UCSD-AML1 (cell line): ENCODE results near the gene CASQ1.

Experiments
- DNase-seq: peaks from one replicate; lab custom pipeline; 2025; ENCODE audit not compliant: unreplicated experiment; lab: John Stamatoyannopoulos, UW

Gene CASQ1

GRCh38 chr1:160204526-160205241 is 14.3 kb downstream of the CASQ1 start:
- DNase-seq, result peak; percentile 32

DNA sequence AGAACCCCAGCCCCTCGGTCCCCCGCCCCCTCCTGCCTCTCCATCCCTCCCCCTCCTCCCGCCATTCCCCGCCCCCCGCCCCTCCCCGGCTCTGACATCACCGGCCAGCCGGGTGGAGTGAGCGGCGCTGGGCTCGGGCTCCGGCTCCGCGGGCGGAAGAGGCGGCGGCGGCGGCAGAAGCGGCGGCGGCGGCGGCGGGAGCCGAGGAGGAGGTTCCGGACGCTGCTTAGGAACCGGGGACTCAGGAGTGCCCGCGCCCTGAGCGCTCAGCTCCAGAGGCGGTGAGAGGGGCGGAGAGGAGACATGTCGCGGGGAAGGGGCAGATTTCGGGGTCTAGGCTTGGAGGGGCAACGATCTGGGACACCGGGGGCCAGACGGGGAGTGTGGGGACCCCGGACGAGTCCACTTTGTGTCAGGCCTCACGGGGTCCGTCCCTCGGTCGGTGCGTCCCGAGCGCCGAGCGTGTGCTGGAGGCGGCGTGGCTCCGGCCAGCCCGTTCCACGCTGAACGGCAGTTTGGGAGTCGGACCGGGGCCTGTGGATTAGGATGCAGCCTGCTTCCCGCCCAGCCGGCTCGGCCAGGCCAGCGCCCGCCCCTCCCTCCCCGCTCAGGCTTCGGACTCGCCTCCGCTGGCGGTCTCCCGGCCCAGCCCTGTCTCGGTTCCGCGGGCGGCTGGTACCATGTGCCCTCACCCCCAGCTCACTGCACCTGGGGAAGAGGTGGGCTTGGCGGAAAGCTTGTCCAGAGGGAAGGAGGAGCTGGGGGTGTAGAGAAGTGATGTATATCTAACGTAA is 15.1 kb downstream of the CASQ1 start, which contains the start of gene PEA15:
TSS of gene PEA15 (plus strand) at position 143 of the 794 bp plus-strand sequence. CDS start 6,161 bp downstream, outside the sequence.
- peak; percentile 75 for DNase-seq

GRCh38 chr1:160206036-160206389 is 15.6 kb downstream of the CASQ1 start:
- no peak for DNase-seq

DNA sequence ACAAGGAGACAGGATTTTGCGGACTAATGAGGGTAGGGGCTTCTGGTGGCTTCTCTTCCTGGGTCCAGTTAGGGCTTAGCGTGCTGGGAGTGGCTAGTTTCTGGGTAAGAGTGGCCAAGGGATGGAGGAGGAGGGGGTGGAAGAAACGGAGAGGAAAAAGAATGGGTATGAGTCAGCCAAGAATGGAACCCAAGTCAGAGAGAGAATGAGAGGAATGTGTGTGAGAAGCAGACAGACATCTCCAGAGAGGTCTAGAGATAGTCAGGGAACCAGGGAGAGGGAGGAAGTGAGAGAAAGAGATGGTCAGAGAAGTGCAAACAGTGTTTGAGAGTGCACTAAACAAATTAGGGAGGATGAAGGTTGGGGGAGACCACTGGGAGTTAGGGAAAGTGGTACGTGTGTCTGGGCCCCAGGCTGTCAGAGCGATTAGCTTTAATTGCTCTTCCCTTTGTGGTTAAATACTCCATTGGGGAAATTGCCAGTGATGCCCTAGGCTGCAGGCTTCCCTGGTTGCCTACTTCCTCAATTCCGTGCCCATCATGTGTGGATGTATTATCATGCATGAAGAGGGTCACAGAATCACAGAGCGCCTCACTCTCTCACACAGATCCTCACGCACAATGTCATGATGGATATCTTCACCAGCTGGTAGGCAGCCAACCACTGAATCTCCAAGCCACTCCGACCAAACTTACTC is 16.2 kb downstream of the CASQ1 start:
- DNase-seq, result peak; percentile 22

DNA sequence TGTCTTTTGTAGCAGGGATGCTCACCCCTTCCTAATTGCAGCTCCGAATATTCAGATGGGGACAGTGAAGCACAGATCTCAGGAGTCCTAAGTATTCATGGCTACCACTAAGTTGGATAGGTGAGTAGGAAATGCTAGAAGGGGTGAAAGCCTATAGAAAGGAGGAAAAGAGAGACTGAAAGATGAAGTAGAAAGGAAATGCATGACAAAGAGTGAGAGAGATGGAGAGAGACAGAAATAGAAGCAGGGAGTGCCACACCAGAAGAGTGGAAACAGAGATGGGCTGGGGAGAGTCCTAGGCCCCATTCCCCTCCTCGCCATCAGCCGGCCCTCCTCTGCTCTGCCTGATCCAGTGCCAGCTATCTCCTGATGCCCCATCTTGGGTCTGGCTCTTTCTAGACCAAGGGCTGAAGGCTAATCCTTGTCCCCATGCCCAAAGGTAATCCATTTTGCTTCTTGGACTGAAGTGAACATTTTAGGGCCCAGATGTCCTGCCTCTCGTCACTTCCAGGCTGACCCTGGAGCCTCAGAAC is 16.8 kb downstream of the CASQ1 start:
- no peak for DNase-seq

DNA sequence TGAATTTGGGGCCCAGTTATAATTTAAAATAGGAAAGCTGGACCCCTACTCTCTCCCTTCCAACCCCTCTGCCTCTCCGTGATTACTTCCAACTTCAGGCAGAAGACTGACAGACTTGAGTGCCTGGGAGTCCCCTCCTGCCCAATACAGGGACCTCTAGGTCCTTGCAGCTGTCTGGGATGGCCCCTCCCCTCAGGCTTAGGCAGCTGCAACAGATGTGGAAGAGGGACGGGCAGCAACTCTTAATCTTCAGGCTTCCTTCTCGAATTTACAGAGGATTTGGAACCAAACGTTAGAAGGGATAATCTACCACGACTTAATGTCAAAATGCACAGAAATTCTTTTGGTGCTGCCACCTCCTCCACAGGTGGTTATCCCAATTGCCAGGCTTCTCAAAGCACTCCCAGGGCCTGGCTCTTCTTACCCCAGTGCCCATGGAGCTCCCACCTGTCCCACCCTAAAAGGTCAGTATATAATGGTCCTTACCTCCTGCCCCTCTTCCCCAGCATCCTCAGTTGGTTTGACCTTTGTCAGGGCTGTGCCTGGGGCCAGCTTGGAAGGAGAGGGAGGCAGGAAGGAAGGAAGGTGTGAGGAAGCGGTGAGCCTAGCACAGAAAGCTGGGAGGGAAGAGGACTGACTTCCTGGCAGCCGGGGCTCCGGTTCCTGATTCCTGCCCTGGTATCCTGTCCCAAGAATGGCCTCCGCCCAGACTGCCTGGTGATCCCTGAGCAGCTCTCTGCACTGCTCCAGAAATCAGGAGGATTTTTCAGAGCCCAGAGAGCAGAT is 17.6 kb downstream of the CASQ1 start:
- DNase-seq, result no peak

DNA sequence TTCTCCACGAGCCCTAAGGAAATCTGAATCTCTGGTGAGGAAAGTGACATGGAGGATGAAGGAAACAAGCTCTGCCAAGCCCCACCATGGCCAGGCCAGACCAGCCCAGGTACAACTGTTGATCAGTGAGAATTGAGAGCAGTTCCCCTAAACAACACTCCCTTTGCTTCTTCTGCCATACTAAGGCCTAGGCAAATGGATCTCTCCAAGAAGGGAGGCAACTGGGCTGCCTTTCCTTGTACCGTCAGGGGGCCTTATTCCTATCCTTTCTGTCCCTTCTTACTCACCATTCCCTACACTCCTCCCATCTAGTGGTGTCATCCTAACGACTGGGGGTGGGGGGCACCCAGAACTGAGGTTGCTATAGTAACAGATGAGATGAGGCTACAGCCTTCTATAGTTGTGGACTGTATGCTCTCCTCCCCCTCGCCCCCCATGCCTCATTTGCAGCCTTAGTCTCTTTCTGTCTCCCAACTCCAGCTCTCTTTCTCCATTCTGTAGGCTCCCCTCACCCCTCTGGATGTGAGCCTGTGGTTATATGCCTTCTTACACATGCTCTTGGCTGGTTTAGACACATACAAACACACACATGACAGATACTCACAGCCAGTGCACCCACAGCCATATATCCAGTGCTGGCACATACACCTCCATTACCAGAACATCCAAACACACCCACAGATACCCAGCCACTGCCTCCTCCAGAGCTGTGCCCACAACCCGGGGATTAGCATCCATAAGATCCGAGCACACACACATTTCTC is 18.4 kb downstream of the CASQ1 start:
- DNase-seq, result no peak

- no peak for DNase-seq
These were observed 19.1 kb downstream of the CASQ1 start for GRCh38 chr1:160209321-160210046.

DNA sequence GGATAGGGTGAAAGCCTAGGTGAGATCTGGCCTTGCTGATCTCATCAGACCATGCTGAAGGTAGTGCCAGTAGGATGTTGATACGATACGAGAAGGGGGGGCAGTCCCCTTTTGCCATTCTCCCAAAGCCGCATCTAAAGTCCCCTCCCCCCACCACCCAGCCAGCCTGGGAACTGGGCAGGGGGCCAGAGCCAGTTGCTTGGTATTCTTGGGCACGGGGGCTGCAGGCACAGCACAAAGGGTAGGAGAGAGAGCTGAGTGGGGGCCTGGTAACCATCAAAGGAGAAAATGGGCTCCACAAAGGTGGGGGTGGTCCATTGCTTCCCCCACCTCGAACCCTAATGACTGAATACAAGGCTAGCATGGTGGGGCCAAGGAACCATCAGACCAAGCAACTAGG is 20.2 kb downstream of the CASQ1 start:
- DNase-seq, result no peak

- DNase-seq, result no peak
These were observed 20.8 kb downstream of the CASQ1 start for GRCh38 chr1:160211046-160211790.

GRCh38 chr1:160214481-160215140 is 24.2 kb downstream of the CASQ1 start:
- no peak for DNase-seq

DNA sequence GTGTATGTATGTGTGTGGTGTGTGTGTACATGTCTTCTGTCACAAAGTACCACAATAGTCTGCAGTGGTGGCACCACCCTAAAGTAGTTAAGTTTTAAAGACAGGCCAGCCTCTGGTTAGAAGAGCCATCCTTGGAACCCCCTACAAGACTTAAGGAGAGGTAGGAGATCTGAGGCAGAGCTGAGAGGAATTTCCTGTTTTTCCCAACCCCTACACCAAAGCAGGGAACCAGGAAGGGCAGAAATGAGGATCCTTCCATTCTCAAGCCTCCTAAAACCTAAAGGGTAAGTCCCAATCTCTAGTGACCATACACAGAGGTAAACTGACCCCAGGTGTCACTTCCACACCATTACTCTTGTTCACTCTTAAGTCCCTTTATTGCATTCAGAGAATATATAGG is 25.9 kb downstream of the CASQ1 start:
- no peak for DNase-seq

DNA sequence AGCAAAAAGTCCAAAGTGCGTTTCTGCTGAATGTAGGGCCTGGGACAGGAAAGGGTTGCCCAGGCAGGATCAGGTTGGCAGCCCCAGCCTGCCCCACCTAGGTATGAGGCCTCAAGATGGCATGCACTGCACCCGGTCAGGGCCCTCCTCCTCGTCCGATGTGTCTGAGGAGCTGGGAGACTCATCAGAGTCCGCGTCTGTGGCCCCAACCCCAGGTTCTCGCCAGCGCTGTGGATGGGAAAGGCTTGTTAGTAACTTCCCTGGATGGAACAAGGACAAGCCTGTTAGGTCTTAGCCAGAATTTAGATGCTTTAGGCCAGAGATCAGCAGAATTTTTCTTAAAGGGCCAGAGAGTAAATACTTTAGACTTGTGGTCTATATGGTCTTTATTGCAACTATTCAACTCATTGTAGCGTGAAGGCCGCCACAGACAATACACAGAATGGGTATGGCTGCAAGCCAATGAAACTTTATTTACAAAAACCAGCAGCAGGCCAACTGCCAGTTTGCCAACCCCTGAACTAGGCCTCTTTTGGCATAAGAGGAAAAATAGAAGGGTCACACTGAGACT is 27.2 kb downstream of the CASQ1 start:
- DNase-seq, result no peak

DNA sequence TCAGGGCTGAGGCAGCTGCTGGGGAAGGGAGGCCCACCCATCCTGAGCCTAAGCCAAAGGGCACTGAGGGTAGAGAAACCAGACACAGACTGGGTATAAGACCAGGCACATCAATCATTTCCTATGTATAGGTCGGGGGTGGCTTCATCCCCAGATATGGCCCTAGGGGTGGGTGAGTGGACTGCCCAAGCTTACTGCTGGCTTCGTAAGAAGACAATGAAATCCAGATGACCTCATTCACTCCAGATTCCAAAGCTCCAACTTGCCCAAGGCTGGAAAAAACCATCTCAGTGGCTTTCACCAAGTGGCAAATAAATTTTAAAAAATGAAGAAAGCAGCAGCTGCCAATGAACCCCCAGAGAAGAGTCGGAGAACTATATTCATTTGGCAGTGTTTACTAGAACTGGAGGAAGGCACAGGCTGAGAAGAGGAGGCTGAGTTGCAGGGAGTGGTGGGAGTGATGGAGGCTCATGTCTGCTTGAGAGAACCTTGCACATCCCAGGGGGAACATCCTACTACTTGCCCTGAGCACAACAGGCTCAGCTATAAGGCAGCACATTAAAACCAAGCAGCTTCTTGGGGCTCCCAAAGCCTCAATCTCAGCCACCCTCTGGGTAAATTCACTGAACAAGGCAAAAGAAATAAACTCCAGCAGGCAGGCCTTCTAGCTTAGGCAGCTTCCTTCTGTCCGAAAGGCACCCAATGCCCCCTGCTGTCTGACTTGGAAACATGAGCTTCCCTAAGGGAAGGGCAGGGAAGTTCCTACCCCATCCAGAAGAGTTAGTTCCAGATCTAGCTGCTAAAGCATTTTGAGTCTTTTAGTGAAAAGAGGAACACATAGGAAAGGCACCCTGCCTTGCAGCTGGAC is 28.9 kb downstream of the CASQ1 start:
- DNase-seq, result no peak

DNA sequence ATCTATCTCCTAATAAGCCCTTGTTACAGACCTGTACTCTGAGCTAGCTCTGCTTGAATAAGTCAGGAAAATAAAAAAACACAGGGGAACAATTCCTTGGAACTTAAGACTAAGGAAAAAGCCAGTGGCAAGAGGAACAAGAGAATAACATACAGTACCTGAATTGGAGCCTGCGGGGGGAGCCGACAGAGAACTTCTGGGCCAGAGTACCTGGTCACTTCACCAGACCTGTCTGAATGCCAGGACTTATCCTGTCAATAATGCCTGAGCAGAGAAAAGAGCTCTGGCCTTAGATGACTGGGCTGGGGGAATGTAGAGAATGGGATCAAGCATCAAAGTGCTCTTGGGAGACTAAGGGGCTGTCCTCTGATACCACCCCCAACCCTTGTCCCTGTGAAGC is 29.9 kb downstream of the CASQ1 start:
- DNase-seq, result no peak

DNA sequence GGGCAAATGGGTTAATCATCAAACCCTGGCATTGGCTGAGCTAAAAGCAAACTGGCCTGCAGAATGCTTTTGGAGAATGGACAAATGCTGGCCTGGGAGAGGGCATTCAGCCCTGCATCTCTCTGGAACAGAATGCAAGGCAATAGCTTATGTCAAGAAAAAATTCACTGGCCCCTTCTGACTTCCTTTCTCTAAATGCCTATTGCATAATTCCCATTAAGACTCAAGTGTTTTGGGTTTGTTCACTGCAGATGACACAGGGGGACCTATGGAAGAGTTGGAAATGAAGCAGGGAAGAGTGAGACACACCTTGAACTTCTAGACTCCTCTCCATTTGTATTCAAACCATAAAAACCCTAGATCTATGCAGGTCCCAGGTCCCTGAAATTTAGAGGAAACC is 30.7 kb downstream of the CASQ1 start:
- DNase-seq, result no peak

GRCh38 chr1:160222546-160222945 is 32.2 kb downstream of the CASQ1 start:
- no peak for DNase-seq
